ENCODE data around the gene PHKB. TPM values are rescaled to one million over a fixed set of nuclear protein-coding genes. Genes with fewer than 3 reads are reported as not detected.

The PHKB gene
- total RNA-seq = 102 and 112 TPM in 2 replicates

GRCh38 chr16:47460711-47461597, at the start of gene PHKB, which contains the start of gene ITFG1:
Gene PHKB (plus strand): TSS chr16:47461331. CDS start chr16:47461351, 20 bp downstream.
Gene ITFG1 (minus strand): TSS chr16:47461063. CDS start chr16:47461045, 18 bp downstream.

Other genes starting within 250 kb of the PHKB start
- gene ITFG1, start 268 bp upstream of the PHKB start, total RNA-seq = 140 and 185 TPM in 2 replicates